H9 (cell line): ENCODE measurements around the gene MAPT. TPM values are rescaled to one million over a fixed set of nuclear protein-coding genes. Genes with fewer than 3 reads are reported as not detected.

ENCODE experiments used
- DNase-seq: peaks from one replicate; pipeline ENCODE4 v3.0.0-alpha.2; 2017
- H2AFZ ChIP-seq: one replicate; pipeline ENCODE4 v1.6.1; 2013; ENCODE audit warnings: mild to moderate bottlenecking, low read length, control low read depth, moderate library complexity
- H2AK5ac ChIP-seq: 2 replicates; pipeline ENCODE4 v1.6.1; 2013; ENCODE audit warnings: low read length, control low read depth, mixed read lengths; ENCODE audit not compliant: insufficient read length
- H2BK120ac ChIP-seq: one replicate; pipeline ENCODE4 v1.6.1; 2013; ENCODE audit warnings: low read depth, mild to moderate bottlenecking, low read length, control low read depth, inconsistent platforms; ENCODE audit not compliant: poor library complexity, severe bottlenecking
- H2BK12ac ChIP-seq: 2 replicates; pipeline ENCODE4 v1.6.1; 2013; ENCODE audit warnings: low read length, control low read depth, mixed read lengths, low read depth; ENCODE audit not compliant: insufficient read length
- H2BK15ac ChIP-seq: 2 replicates; pipeline ENCODE4 v1.6.1; 2013; ENCODE audit warnings: low read depth, low read length, control low read depth
- H2BK20ac ChIP-seq: one replicate; pipeline ENCODE4 v1.6.1; 2013; ENCODE audit warnings: low read depth, mild to moderate bottlenecking, low read length, control low read depth, inconsistent platforms; ENCODE audit not compliant: poor library complexity, severe bottlenecking
- H2BK5ac ChIP-seq: 2 replicates; pipeline ENCODE4 v1.6.1; 2013; ENCODE audit warnings: low read length, control low read depth, mixed read lengths; ENCODE audit not compliant: insufficient read length
- H3K14ac ChIP-seq: 2 replicates; pipeline ENCODE4 v1.6.1; 2013; ENCODE audit warnings: low read length, control low read depth; ENCODE audit not compliant: insufficient read depth
- H3K18ac ChIP-seq: 2 replicates; pipeline ENCODE4 v1.6.1; 2013; ENCODE audit warnings: low read depth, mild to moderate bottlenecking, mixed read lengths, low read length, control low read depth; ENCODE audit not compliant: insufficient read length
- H3K23ac ChIP-seq: 2 replicates; pipeline ENCODE4 v1.6.1; 2013; ENCODE audit warnings: low read length, control low read depth, mixed read lengths, low read depth; ENCODE audit not compliant: insufficient read length
- H3K23me2 ChIP-seq: 2 replicates; pipeline ENCODE4 v1.6.1; 2013; ENCODE audit warnings: low read depth, mild to moderate bottlenecking, mixed read lengths, low read length, control low read depth; ENCODE audit not compliant: insufficient read length, poor library complexity, severe bottlenecking
- H3K27ac ChIP-seq: 2 replicates; pipeline ENCODE4 v1.5.1; 2013; ENCODE audit warnings: low read length, control low read depth, mixed read lengths, low read depth; ENCODE audit not compliant: insufficient read length
- H3K27me3 ChIP-seq: 2 replicates; pipeline ENCODE4 v1.6.1; 2013; ENCODE audit warnings: low read length, control low read depth, inconsistent platforms; ENCODE audit not compliant: insufficient read depth
- H3K4ac ChIP-seq: 2 replicates; pipeline ENCODE4 v1.6.1; 2013; ENCODE audit warnings: low read depth, mild to moderate bottlenecking, control low read depth, inconsistent platforms, low read length, moderate library complexity
- H3K4me1 ChIP-seq: 2 replicates; pipeline ENCODE4 v1.6.1; 2013; ENCODE audit warnings: low read length, control low read depth, inconsistent platforms; ENCODE audit not compliant: insufficient read depth
- H3K4me2 ChIP-seq: 2 replicates; pipeline ENCODE4 v1.6.1; 2013; ENCODE audit warnings: low read length, control low read depth, mixed read lengths; ENCODE audit not compliant: insufficient read length, insufficient read depth
- H3K56ac ChIP-seq: 2 replicates; pipeline ENCODE4 v1.6.1; 2013; ENCODE audit warnings: low read depth, mild to moderate bottlenecking, mixed read lengths, low read length, control low read depth; ENCODE audit not compliant: insufficient read length
- H3K79me1 ChIP-seq: 2 replicates; pipeline ENCODE4 v1.6.1; 2013; ENCODE audit warnings: low read depth, mild to moderate bottlenecking, moderate library complexity, low read length, control low read depth, inconsistent platforms; ENCODE audit not compliant: insufficient read depth, poor library complexity, severe bottlenecking
- H3K79me2 ChIP-seq: 2 replicates; pipeline ENCODE4 v1.6.1; 2013; ENCODE audit warnings: low read length, control low read depth, inconsistent platforms; ENCODE audit not compliant: insufficient read depth
- H3K9ac ChIP-seq: 2 replicates; pipeline ENCODE4 v1.6.1; 2013; ENCODE audit warnings: low read length, control low read depth, mixed read lengths; ENCODE audit not compliant: insufficient read length; ENCODE audit errors: extremely low read depth
- H3K9me3 ChIP-seq: one replicate; pipeline ENCODE4 v1.6.1; 2013; ENCODE audit warnings: low read depth, low read length, inconsistent platforms; ENCODE audit not compliant: control insufficient read depth
- H3T11ph ChIP-seq: one replicate; pipeline ENCODE4 v1.6.1; 2013; ENCODE audit warnings: mild to moderate bottlenecking, low read length, control low read depth, inconsistent platforms
- H4K20me1 ChIP-seq: one replicate; pipeline ENCODE4 v1.6.1; 2013; ENCODE audit not compliant: control insufficient read depth, insufficient read length, insufficient read depth
- H4K5ac ChIP-seq: 2 replicates; pipeline ENCODE4 v1.6.1; 2013; ENCODE audit warnings: low read depth, mild to moderate bottlenecking, mixed read lengths, low read length, control low read depth; ENCODE audit not compliant: insufficient read length
- H4K8ac ChIP-seq: replicated peaks from 2 replicates; pipeline ENCODE4 v1.6.1; 2013; ENCODE audit warnings: low read length, control low read depth, mixed read lengths, low read depth; ENCODE audit not compliant: insufficient read length
- H4K91ac ChIP-seq: 2 replicates; pipeline ENCODE4 v1.6.1; 2013; ENCODE audit warnings: low read depth, mild to moderate bottlenecking, moderate library complexity, mixed read lengths, low read length, control low read depth; ENCODE audit not compliant: insufficient read length
- H3K27ac Mint-ChIP-seq, 3 experiments: 2 replicates in 2 of 3; 3 replicates in 1 of 3; pipeline ENCODE4 v1.8.0; 2020 to 2021; ENCODE audit warnings: mixed read lengths in 3 of 3, mild to moderate bottlenecking in 1 of 3, moderate library complexity in 1 of 3
- H3K27me3 Mint-ChIP-seq: 2 replicates; pipeline ENCODE4 v1.8.0; 2021; ENCODE audit warnings: low read depth, mild to moderate bottlenecking, moderate library complexity, mixed read lengths
- H3K36me3 Mint-ChIP-seq, 3 experiments: 2 replicates in 2 of 3; 3 replicates in 1 of 3; pipeline ENCODE4 v1.8.0; 2020 to 2021; ENCODE audit warnings: low read depth in 3 of 3, mixed read lengths in 3 of 3; ENCODE audit not compliant: insufficient read depth in 1 of 3
- H3K4me1 Mint-ChIP-seq, 2 experiments: 2 replicates each; pipeline ENCODE4 v1.8.0; 2020; ENCODE audit warnings: mixed read lengths in 2 of 2
- H3K4me3 Mint-ChIP-seq, 2 experiments: 2 replicates in 1 of 2; 3 replicates in 1 of 2; pipeline ENCODE4 v1.8.0; 2020 to 2021; ENCODE audit warnings: mild to moderate bottlenecking in 2 of 2, mixed read lengths in 2 of 2, moderate library complexity in 1 of 2
- H3K9me3 Mint-ChIP-seq, 2 experiments: 2 replicates in 1 of 2; 3 replicates in 1 of 2; pipeline ENCODE4 v1.8.0; 2020; ENCODE audit warnings: mild to moderate bottlenecking in 2 of 2, mixed read lengths in 2 of 2, moderate library complexity in 1 of 2
- CTCF ChIP-seq: fragments of 200-600 bp; sonication (generic); conservative IDR thresholded peaks from 3 replicates; pipeline ENCODE4 v1.8.0; 2021; ENCODE audit warnings: antibody characterized with exemption, mild to moderate bottlenecking
- WGBS: extraction: QIAGEN DNeasy Blood & Tissue Kit; methylation state at CpG from one replicate; pipeline ENCODE4 v1.1.7; 2013; ENCODE audit warnings: missing lambda C conversion rate, low lambda C conversion rate, mixed read lengths; ENCODE audit not compliant: insufficient read length; ENCODE audit errors: extremely low coverage; 5-methylcytosine and 5-hydroxymethylcytosine counted together
- total RNA-seq: library from RNA; stranded (reverse); gene quantifications from 2 replicates; pipeline ENCODE4 v1.2.1, GENCODE V29; 2021

Gene MAPT
- total RNA-seq, 1 experiment from 2014 or later = 1.6 TPM

GRCh38 chr17:46027976-46028325, 133.6 kb downstream of the MAPT start:
- no peaks in the 10 kb centered on the region for H3K79me2 ChIP-seq
- no peak overlapping the region for H2BK5ac ChIP-seq
- no peak overlapping the region for H3K18ac ChIP-seq
- no peak overlapping the region for H3K4me2 ChIP-seq
- no peaks in the 10 kb centered on the region for H4K20me1 ChIP-seq
- H4K91ac ChIP-seq = no peak overlapping the region
- peaks cover 2% of the 10 kb centered on the region; the same call in 1 of the 2 replicates for H3K4me1 ChIP-seq
- H3T11ph ChIP-seq = no peak overlapping the region
- no peak overlapping the region for H4K8ac ChIP-seq
- no peak overlapping the region for H2AK5ac ChIP-seq
- no peak overlapping the region for H2BK15ac ChIP-seq
- no peak overlapping the region for H4K5ac ChIP-seq
- TF ChIP-seq CTCF = no peak
- no peak overlapping the region for H3K56ac ChIP-seq
- no peak overlapping the region for H3K14ac ChIP-seq
- peaks cover 34 to 43% of the 10 kb centered on the region in 2 experiments for H3K4me1 Mint-ChIP-seq
- no peak overlapping the region for H3K9ac ChIP-seq
- no peak overlapping the region for H3K23ac ChIP-seq
- no peak overlapping the region for H2BK12ac ChIP-seq
- peak overlapping the region in 1 of 2 experiments; percentile 57; a peak in 1 of 5 replicates for H3K4me3 Mint-ChIP-seq
- H3K9me3 Mint-ChIP-seq = no peaks in the 10 kb centered on the region
- H2BK20ac ChIP-seq = no peak overlapping the region
- H3K4ac ChIP-seq = no peak overlapping the region
- H3K79me1 ChIP-seq = no peaks in the 10 kb centered on the region
- WGBS = no CpG with 5 or more reads among the region's 4 CpGs
- DNase-seq = no peak
- no peaks in the 10 kb centered on the region for H3K27me3 ChIP-seq
- H3K27me3 Mint-ChIP-seq = no peaks in the 10 kb centered on the region; the same call in 1 of the 2 replicates
- peaks cover 21 to 63% (median 53%) of the 10 kb centered on the region in 3 experiments; a peak in 6 of 7 replicates for H3K36me3 Mint-ChIP-seq
- H3K23me2 ChIP-seq = no peaks in the 10 kb centered on the region
- H2BK120ac ChIP-seq = no peak overlapping the region
- no peaks in the 10 kb centered on the region for H3K9me3 ChIP-seq
- H3K27ac ChIP-seq = no peak overlapping the region
- H3K27ac Mint-ChIP-seq = peak overlapping the region; percentile 45 to 66 (median 47); a peak in 5 of 7 replicates
- no peak overlapping the region for H2AFZ ChIP-seq
